OCI-LY1 (cell line): ENCODE measurements around the gene IKBKG.

Source experiments
- CTCF ChIP-seq: fragments of 200-600 bp; sonication (generic), shearing (Covaris generic); IDR thresholded peaks from 2 replicates; pipeline ENCODE4 v1.5.1; 2017; ENCODE audit warnings: mild to moderate bottlenecking, antibody characterized with exemption, low read length, moderate library complexity, mixed read lengths
- EZH2 ChIP-seq: fragments of 200-600 bp; sonication (generic), shearing (Covaris generic); IDR thresholded peaks from 2 replicates; pipeline ENCODE4 v1.8.0; 2017; ENCODE audit warnings: borderline replicate concordance, mixed run types, mild to moderate bottlenecking, antibody characterized with exemption, low read length, moderate library complexity, mixed read lengths

GRCh38 chrX:154598656-154599055 lies 51.2 kb downstream of the IKBKG start:
- TF ChIP-seq CTCF (no peak), EZH2 (no peak)
